GM10266 (cell line): ENCODE results near the gene LALBA.

Source experiments
- DNase-seq: peaks from one replicate; pipeline ENCODE4 v3.0.0; 2012; ENCODE audit errors: extremely low spot score
- CTCF ChIP-seq: IDR thresholded peaks from 2 replicates; pipeline ENCODE4 v1.5.1; 2012; ENCODE audit warnings: mild to moderate bottlenecking, low read depth; ENCODE audit not compliant: control insufficient read depth, insufficient read depth; ENCODE audit errors: missing control alignments

Gene LALBA

GRCh38 chr12:48569946-48570345, at the start of gene LALBA:
Gene LALBA (minus strand): TSS chr12:48570046. CDS start chr12:48570020, 26 bp downstream.
- DNase-seq, result no peak
- TF ChIP-seq CTCF, result no peak

- peak; percentile 67 for DNase-seq
- peak; percentile 97 for TF ChIP-seq CTCF
These were observed 48.7 kb upstream of the LALBA start for GRCh38 chr12:48618541-48618940.

GRCh38 chr12:48615681-48616080, 45.8 kb upstream of the LALBA start:
- TF ChIP-seq CTCF, result no peak
- DNase-seq, result no peak

- no peak for DNase-seq
- no peak for TF ChIP-seq CTCF
These were observed 43.5 kb upstream of the LALBA start for GRCh38 chr12:48613321-48613720.

GRCh38 chr12:48602192-48602989, 32.5 kb upstream of the LALBA start:
- no peak for TF ChIP-seq CTCF
- no peak for DNase-seq

GRCh38 chr12:48601013-48601756, 31.3 kb upstream of the LALBA start:
- peak; percentile 54 for DNase-seq

More at GRCh38 chr12:48601013-48601756, 31.3 kb upstream of the LALBA start:
- no peak for TF ChIP-seq CTCF
